PFSK-1 (cell line): ENCODE results near the gene SEC14L2.

Experiments
- FOXP2 ChIP-seq: optimal IDR thresholded peaks from 2 replicates; pipeline ENCODE3; 2011; ENCODE audit warnings: borderline replicate concordance, control low read depth, inconsistent platforms; ENCODE audit not compliant: insufficient read depth; ENCODE audit errors: extremely low read length, extremely low read depth
- POLR2AphosphoS5 ChIP-seq: IDR thresholded peaks from 2 replicates; pipeline ENCODE4 v1.6.1; 2012; ENCODE audit warnings: low read depth, mild to moderate bottlenecking, control low read depth, low read length, moderate library complexity
- REST ChIP-seq, 2 experiments: IDR thresholded peaks; 2 replicates each; pipeline versions ENCODE4 v1.6.1 to v1.8.0; 2011 to 2012; ENCODE audit warnings: low read depth in 2 of 2, low read length in 2 of 2, control low read depth in 1 of 2, inconsistent platforms in 1 of 2, mild to moderate bottlenecking in 1 of 2, moderate library complexity in 1 of 2; ENCODE audit not compliant: insufficient read depth in 1 of 2
- SIN3A ChIP-seq: IDR thresholded peaks from 2 replicates; pipeline ENCODE4 v1.6.1; 2012; ENCODE audit warnings: mild to moderate bottlenecking, low read length, moderate library complexity, borderline replicate concordance; ENCODE audit not compliant: insufficient read depth
- TAF1 ChIP-seq: IDR thresholded peaks from 2 replicates; pipeline ENCODE4 v1.6.1; 2012; ENCODE audit warnings: low read length, control low read depth, borderline replicate concordance; ENCODE audit not compliant: insufficient read depth

- no peak for TF ChIP-seq POLR2AphosphoS5
- TF ChIP-seq REST (IDR thresholded peaks at IDR 0.05; ENCODE audit: insufficient read depth in 1 of 2, low read depth in 2 of 2, low read length in 2 of 2), result no peak
- no peak for TF ChIP-seq TAF1
- no peak for TF ChIP-seq SIN3A
- no peak for TF ChIP-seq FOXP2
Observed at GRCh38 chr22:30433773-30434172, 37.0 kb downstream of the SEC14L2 start.
